HG02852 (cell line): ENCODE data around the gene PRKCD.

Experiments
- ATAC-seq: cut with Tn5 transposase; IDR thresholded peaks from one replicate; pipeline ENCODE4 v1.9.1; 2021; ENCODE audit warnings: mild to moderate bottlenecking, moderate library complexity; ENCODE audit not compliant: unreplicated experiment

The PRKCD gene

GRCh38 chr3:53154881-53155285 is 6.1 kb upstream of the PRKCD start:
- no peak for ATAC-seq

GRCh38 chr3:53155760-53156159 is 5.2 kb upstream of the PRKCD start:
- ATAC-seq: no peak

GRCh38 chr3:53156368-53156834 is 4.6 kb upstream of the PRKCD start:
- no peak for ATAC-seq

- ATAC-seq: no peak
Measured at GRCh38 chr3:53157974-53158580, 2.9 kb upstream of the PRKCD start.

- ATAC-seq: no peak
Measured at GRCh38 chr3:53158765-53159155, 2.2 kb upstream of the PRKCD start.

GRCh38 chr3:53159156-53160060 is 1.6 kb upstream of the PRKCD start:
- ATAC-seq: no peak

- ATAC-seq: no peak
Measured at GRCh38 chr3:53160061-53160659, 849 bp upstream of the PRKCD start.

- peak; percentile 14 for ATAC-seq
Measured at GRCh38 chr3:53161450-53161819, 426 bp downstream of the PRKCD start.

GRCh38 chr3:53161820-53162671 is 1.0 kb downstream of the PRKCD start:
- no peak for ATAC-seq

- no peak for ATAC-seq
Measured at GRCh38 chr3:53162672-53163443, 1.8 kb downstream of the PRKCD start.

- ATAC-seq: no peak
Measured at GRCh38 chr3:53163444-53164387, 2.7 kb downstream of the PRKCD start.

- no peak for ATAC-seq
Measured at GRCh38 chr3:53164911-53165310, 3.9 kb downstream of the PRKCD start.

- ATAC-seq: no peak
Measured at GRCh38 chr3:53166206-53166605, 5.2 kb downstream of the PRKCD start.

GRCh38 chr3:53166781-53167291 is 5.8 kb downstream of the PRKCD start:
- ATAC-seq: no peak

- ATAC-seq: no peak
Measured at GRCh38 chr3:53167418-53168174, 6.6 kb downstream of the PRKCD start.

- ATAC-seq: no peak
Measured at GRCh38 chr3:53168175-53168923, 7.3 kb downstream of the PRKCD start.

- ATAC-seq: no peak
Measured at GRCh38 chr3:53169045-53169831, 8.2 kb downstream of the PRKCD start.
